Mononuclear cell (primary cell): ENCODE measurements around the gene TARBP1. TPM values are rescaled to one million over a fixed set of nuclear protein-coding genes. Genes with fewer than 3 reads are reported as not detected.
"Not testable (repeated sequence)": the region's sequence is repeated elsewhere in the genome, so short reads cannot be mapped to it uniquely, and the experiment has no call there.

Source experiments
- H3K27me3 ChIP-seq: 2 replicates; pipeline ENCODE4 v1.6.0; 2011; ENCODE audit warnings: low read length, control low read depth; ENCODE audit not compliant: insufficient read depth
- H3K4me1 ChIP-seq: 2 replicates; pipeline ENCODE4 v1.5.1; 2011; ENCODE audit warnings: mild to moderate bottlenecking, low read length, control low read depth; ENCODE audit not compliant: insufficient read depth
- H3K4me3 ChIP-seq: 2 replicates; pipeline ENCODE4 v1.5.1; 2011; ENCODE audit warnings: mild to moderate bottlenecking, low read length, moderate library complexity
- H3K9me3 ChIP-seq: 2 replicates; pipeline ENCODE4 v1.5.1; 2011; ENCODE audit warnings: low read depth, mild to moderate bottlenecking, control low read depth, low read length
- total RNA-seq: library from RNA; depleted of rRNA; stranded (reverse); fragments of >200 nt; gene quantifications from one replicate; pipeline ENCODE4 v1.2.3, GENCODE V29; 2012

Gene TARBP1
- total RNA-seq, 1 donor, result 21.0 TPM

GRCh38 chr1:234379591-234380109, 99.3 kb downstream of the TARBP1 start:
- not testable (repeated sequence) for H3K4me3 ChIP-seq
- H3K4me1 ChIP-seq, result peaks cover 12% of the 10 kb centered on the region

DNA sequence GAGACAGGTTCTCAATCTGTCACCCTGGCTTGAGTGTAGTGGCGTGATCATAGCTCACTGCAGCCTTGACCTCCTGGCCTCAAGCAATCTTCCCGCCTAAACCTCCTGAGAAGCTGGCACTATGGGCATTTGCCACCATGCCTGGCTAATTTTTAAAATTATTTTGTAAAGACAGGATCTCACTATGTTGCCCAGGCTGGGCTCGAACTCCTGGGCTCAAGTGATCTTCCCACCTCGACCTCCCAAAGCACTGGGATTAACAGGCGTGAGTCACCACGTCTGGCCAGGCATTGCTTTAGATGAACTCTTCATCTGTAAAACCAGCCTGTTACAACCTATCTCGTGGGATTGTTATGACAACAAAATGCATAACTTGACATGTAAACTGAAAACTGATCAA, 103.3 kb downstream of the TARBP1 start:
- H3K4me1 ChIP-seq, result peaks cover 22% of the 10 kb centered on the region
- no peak overlapping the region for H3K4me3 ChIP-seq
- H3K9me3 ChIP-seq, result no peaks in the 10 kb centered on the region
- H3K27me3 ChIP-seq, result no peaks in the 10 kb centered on the region

More at GRCh38 chr1:234379591-234380109, 99.3 kb downstream of the TARBP1 start:
- not testable (repeated sequence) for H3K9me3 ChIP-seq, H3K27me3 ChIP-seq

DNA sequence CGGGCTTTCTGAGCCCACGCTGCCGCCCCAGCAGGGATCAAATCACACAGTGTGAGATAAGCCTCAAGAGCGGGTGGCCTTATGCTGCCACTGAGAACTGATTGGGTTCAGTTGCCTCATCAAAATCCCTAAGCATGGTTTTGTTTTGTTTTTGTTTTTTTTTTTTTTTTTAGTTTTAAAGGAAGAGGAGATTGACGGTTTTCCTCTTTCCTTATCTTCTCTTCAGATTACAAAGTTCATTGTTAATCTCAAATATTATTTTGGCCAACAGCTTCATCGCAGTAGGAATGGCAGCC, 105.1 kb downstream of the TARBP1 start:
- Histone ChIP-seq H3K4me3 (peak overlapping the region; percentile 95), H3K27me3 (no peaks in the 10 kb centered on the region), H3K4me1 (peaks cover 22% of the 10 kb centered on the region), H3K9me3 (no peaks in the 10 kb centered on the region)

DNA sequence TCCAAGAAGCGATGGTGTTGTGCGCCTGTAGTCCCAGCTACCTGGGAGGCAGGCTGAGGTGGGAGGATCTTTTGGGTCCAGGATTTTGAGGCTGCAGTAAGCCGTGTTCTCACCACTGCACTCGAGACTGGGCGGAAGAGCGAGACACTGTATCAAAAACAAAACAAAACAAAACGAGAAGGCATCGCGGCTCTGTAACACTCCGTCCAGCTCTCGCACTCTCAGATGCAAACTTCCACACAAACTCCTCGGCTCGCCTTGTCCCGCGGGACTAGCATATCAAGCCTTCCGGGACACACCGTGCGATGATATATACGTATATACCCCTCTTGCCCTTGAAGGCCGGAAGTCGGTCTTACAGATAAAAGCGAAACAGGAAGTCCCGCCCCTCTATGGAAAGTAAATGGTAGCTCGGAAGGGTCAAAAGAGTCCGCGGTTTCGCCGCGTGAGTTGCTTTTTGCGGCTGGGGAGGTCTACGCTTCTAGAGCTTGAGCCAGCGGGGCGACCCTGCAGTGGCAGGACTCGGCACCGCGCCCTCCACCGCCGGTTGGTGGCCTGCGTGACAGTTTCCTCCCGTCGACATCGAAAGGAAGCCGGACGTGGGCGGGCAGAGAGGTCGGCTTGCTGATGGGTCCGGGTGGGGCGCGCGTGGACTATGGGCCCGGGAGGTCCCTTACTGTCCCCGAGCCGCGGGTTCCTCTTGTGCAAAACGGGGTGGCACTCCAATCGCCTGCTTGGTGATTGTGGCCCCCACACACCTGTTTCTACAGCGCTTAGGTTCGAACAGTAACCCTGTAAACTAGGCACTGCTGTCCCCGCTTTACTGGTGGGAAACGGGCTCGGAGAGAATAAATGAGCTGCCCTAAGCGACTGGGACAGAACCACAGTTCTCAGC, 105.7 kb downstream of the TARBP1 start, which contains the start of gene COA6:
Gene COA6 (plus strand): TSS at position 393 of the 895 bp plus-strand sequence. CDS start 11 bp downstream, at position 404.
- Histone ChIP-seq H3K9me3 (no peaks in the 10 kb centered on the region), H3K4me1 (peaks cover 22% of the 10 kb centered on the region), H3K4me3 (peak within 1 kb of the TSS; percentile 95), H3K27me3 (no peaks in the 10 kb centered on the region)

GRCh38 chr1:234372011-234372757, 106.8 kb downstream of the TARBP1 start:
- H3K4me1 ChIP-seq, result peaks cover 22% of the 10 kb centered on the region
- peak overlapping the region; percentile 95 for H3K4me3 ChIP-seq
- H3K27me3 ChIP-seq, result no peaks in the 10 kb centered on the region
- no peaks in the 10 kb centered on the region for H3K9me3 ChIP-seq

DNA sequence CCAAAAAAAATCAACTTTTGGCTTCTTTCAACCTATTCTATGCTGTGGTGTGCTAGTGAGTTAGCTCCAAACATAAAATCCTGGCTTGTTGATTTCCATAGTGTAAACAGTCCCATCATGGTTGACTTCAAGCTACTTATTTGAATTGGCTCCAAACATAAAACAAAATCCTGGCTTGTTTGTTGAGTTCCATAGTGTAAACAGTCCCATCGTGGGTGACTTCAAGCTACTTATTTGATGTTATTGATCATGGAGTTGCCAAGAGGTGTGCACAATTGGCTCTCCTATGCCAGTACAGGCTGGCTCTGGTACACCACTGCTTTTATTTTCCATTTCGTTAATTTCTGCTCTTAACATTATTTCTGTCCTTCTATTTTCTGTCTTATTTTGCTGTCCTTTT, 107.6 kb downstream of the TARBP1 start:
- Histone ChIP-seq H3K4me3 (no peak overlapping the region), H3K27me3 (no peaks in the 10 kb centered on the region), H3K4me1 (peaks cover 22% of the 10 kb centered on the region), H3K9me3 (no peaks in the 10 kb centered on the region)

- H3K27me3 ChIP-seq, result no peaks in the 10 kb centered on the region
- H3K4me1 ChIP-seq, result peaks cover 11% of the 10 kb centered on the region
- no peak overlapping the region for H3K4me3 ChIP-seq
- no peaks in the 10 kb centered on the region for H3K9me3 ChIP-seq
Observed at GRCh38 chr1:234369784-234370183, 109.2 kb downstream of the TARBP1 start.

GRCh38 chr1:234369033-234369430, 109.9 kb downstream of the TARBP1 start:
- peaks cover 3% of the 10 kb centered on the region for H3K4me1 ChIP-seq
- no peaks in the 10 kb centered on the region for H3K9me3 ChIP-seq
- H3K4me3 ChIP-seq, result no peak overlapping the region
- no peaks in the 10 kb centered on the region for H3K27me3 ChIP-seq

DNA sequence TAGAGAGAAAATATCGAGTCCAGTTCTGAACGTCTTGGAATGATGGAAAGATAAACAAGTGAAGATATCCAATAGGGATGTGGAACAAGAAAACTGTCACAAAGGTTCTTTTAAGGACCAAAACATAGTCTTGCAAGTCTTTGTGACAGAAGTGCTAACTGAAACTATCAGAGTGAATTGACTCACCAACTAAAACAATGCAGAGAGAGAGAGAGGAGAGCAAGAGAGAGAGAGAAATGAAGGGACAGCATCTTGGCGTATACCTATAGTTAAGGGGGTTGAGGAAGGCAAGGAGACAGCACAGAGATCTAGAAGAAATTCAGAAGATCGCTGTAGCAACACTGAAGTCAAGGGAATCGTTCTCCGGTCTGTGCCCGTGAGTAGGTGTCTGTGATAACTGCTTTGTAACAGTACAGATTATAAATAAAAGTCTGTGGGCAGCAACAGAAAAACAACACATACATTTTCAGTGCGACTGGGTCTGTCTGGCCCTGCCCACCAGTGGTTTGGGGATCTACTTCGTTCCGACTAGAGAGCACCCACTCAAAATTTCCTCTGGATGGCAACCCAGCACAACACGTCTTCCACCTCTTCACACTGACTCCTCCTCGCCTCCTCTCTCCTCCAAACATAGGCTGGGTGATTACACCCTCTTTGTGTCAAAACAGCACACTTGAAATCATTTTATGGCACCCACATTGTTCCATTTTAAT, 110.5 kb downstream of the TARBP1 start:
- Histone ChIP-seq H3K27me3 (no peaks in the 10 kb centered on the region), H3K9me3 (no peaks in the 10 kb centered on the region), H3K4me1 (peaks cover 3% of the 10 kb centered on the region), H3K4me3 (no peak overlapping the region)

DNA sequence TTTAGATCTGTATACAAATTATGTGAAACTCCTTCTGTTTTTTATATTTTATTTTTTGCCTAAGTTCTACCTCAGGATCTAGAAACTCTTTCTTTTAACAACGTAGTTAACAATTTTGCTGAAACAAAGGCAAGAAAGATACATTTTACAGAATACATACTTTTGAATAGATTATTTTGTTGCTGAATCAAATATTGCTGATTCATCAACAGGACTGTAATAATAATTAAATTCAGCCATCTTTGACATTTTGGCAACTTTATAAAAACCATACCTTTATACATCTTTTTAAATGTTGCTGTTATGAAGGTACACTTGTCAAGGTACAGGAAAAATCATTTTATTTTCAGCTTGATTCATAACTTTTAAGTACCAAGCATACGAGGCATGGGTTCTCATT, 116.4 kb downstream of the TARBP1 start:
- Histone ChIP-seq H3K4me3 (no peak overlapping the region), H3K9me3 (no peaks in the 10 kb centered on the region), H3K27me3 (no peaks in the 10 kb centered on the region), H3K4me1 (peaks cover 3% of the 10 kb centered on the region)

- no peaks in the 10 kb centered on the region for H3K27me3 ChIP-seq
- H3K4me1 ChIP-seq, result peaks cover 3% of the 10 kb centered on the region
- H3K9me3 ChIP-seq, result no peaks in the 10 kb centered on the region
- H3K4me3 ChIP-seq, result no peak overlapping the region
Observed at GRCh38 chr1:234361102-234361603, 117.8 kb downstream of the TARBP1 start.

DNA sequence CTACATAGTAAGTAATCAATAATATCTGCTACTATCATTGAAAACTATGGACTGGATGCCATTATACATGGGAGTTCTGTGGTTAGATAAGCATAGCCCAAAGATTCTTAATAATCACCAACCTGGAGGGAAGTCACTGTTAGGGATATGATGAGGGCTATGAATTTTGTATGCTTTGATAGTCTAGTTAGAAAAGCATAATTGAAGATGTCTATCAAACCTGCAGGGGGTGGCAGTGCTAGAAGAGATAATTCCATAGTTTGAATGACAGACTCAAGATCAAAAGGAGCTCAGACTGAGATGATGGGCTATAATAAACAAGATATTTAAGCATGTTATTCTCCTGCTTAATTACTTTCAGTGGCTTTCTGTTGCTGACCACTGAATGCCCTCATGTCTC, 121.1 kb downstream of the TARBP1 start:
- Histone ChIP-seq H3K4me3 (no peak overlapping the region), H3K9me3 (no peaks in the 10 kb centered on the region), H3K27me3 (peaks cover 10% of the 10 kb centered on the region), H3K4me1 (peaks cover 3% of the 10 kb centered on the region)

DNA sequence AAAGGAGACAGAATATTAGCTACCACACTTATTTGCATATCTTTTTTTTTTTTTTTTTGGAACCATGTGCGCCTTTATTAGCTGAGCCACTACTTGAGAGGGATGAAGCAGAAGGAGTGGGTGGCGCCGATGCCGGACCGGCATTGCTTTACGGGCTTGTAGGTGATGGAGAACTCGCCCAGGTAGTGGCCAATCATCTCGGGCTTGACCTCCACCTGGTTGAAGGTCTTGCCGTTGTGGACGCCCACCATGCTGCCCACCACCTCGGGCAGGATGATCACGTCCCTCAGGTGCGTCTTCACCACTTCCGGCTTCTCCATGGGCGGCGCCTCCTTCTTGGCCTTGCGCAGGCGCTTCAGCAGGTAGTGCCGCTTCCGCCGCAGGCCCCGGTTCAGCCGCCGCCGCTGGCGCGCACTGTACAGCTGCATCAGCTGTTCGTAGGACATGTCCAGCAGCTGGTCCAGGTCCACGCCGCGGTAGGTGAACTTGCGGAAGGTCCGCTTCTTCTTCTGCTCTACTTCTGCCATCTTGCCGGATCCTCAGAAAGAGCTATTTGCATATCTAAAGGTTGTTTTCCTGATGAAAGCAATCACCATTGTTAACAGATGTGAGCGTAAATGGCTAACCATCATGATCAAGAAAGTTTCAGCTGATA, 122.2 kb downstream of the TARBP1 start:
- not testable (repeated sequence) for H3K4me1 ChIP-seq, H3K9me3 ChIP-seq
- peaks cover 13% of the 10 kb centered on the region for H3K27me3 ChIP-seq
- H3K4me3 ChIP-seq, result peak overlapping the region; percentile 36

GRCh38 chr1:234355782-234356510, 123.0 kb downstream of the TARBP1 start:
- Histone ChIP-seq H3K9me3 (no peaks in the 10 kb centered on the region), H3K4me3 (no peak overlapping the region), H3K4me1 (peaks cover 3% of the 10 kb centered on the region), H3K27me3 (peaks cover 13% of the 10 kb centered on the region)
